Amygdala (tissue), 56 donors: Measurements from ENCODE around the gene MAGEA11.
"Not testable (repeated sequence)": the region's sequence is repeated elsewhere in the genome, so short reads cannot be mapped to it uniquely, and the experiment has no call there.

Experiments
- DNase-seq, 56 donors: peaks; one replicate each; lab custom pipeline; 2025; lab: John Stamatoyannopoulos, UW

Gene MAGEA11, protein sequence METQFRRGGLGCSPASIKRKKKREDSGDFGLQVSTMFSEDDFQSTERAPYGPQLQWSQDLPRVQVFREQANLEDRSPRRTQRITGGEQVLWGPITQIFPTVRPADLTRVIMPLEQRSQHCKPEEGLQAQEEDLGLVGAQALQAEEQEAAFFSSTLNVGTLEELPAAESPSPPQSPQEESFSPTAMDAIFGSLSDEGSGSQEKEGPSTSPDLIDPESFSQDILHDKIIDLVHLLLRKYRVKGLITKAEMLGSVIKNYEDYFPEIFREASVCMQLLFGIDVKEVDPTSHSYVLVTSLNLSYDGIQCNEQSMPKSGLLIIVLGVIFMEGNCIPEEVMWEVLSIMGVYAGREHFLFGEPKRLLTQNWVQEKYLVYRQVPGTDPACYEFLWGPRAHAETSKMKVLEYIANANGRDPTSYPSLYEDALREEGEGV

DNA sequence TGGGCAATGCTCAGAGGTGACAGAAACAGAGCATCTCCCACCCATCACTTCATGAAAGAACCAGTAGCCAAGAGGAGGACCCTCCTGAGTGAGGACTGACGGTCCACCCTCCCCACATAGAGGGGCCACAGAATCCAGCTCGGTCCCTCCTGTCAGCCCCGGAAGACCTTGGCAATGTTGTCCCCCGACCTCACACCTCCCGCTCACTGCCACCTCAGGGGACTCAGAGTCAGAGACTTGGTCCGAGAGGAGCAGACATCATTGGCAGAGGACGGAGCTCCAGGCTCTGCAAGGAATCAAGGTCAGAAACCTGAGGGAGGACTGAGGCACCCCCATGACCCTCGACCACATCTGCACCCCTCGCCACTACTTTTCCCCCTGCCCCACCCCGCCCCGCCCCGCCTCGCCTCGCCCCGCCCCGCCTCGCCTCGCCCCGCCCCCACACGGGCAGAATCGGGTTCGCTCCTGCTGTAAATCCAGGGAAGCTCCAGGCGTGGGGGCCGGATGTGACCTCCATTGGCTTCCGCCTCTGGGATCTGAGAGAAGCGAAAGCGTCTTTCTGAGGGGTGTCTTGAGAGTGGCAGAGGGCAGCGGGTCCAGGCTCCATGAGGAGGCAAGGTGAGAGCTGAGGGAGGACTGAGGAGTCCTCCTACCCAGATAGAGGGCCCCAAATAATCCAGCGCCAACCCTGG lies at the start of gene MAGEA11:
MAGEA11 (plus strand) TSS at position 516 of the 692 bp plus-strand sequence. CDS start 1,100 bp downstream, outside the sequence.
- DNase-seq, result no peak

- DNase-seq, result not testable (repeated sequence)
Observed at GRCh38 chrX:149675088-149675487, 36.8 kb upstream of the MAGEA11 start.

DNA sequence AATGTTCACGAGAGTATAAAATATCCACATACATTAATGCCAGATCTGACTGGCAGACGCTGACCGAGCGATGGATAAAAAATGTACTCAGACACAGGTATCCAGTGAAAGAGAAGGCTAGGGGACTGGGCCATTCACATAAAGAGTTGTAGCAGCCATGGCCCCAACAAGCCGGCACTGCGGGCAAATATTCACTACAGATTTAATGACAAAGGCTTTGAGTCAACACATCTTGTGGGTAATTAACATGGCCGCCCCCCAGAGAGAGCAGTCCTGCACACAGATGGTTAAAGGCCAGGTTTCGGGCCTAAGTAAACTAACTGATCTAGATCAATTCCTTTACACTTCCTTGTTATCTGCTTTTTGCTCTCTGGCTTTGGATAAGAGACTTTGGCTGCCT lies 36.3 kb upstream of the MAGEA11 start:
- DNase-seq, result not testable (repeated sequence)

GRCh38 chrX:149679164-149679678 lies 32.6 kb upstream of the MAGEA11 start:
- not testable (repeated sequence) for DNase-seq

- DNase-seq, result no peak
Observed at GRCh38 chrX:149681182-149681581, 30.7 kb upstream of the MAGEA11 start.

GRCh38 chrX:149682031-149682430 lies 29.8 kb upstream of the MAGEA11 start:
- no peak for DNase-seq

DNA sequence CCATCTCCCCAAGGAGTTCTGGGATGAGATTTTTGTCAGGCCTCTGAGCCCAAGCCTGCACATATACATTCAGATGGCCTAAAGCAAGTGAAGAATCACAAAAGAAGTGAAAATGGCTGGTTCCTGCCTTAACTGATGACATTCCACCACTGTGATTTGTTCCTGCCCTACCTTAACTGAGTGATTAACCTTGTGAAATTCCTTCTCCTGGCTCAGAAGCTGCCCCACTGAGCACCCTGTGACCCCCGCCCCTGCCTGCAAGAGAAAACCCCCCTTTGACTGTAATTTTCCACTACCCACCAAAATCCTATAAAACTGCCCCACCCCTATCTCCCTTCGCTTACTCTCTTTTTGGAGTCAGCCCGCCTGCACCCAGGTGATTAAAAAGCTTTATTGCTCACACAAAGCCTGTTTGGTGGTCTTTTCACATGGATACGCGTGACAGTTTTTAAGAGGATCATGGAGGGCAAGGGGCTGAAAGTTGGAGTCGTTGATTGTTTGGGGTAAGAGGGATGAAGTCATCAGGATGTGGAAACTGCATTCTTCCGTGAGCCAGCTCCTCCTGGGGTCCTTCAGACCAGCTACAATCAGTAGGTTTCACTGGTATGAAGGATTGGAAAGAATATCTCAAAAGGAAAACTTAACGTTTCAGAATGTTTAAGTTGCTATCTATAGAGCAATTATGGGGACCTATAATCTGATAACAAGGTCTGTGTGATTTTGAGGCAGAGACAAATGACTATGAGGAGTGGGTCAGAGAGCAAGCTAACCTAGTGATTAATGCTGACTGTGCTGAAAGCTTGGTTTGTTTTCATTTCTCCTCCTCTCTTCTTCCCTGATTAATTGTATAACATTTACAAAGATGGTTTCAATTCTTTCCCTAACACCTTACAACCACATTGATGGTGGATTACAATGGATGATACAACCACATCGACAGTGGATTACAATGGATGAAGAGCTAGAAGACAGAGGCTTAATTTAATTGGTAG lies 28.6 kb upstream of the MAGEA11 start:
- no peak for DNase-seq

- DNase-seq, result no peak
Observed at GRCh38 chrX:149683966-149684730, 27.7 kb upstream of the MAGEA11 start.

DNA sequence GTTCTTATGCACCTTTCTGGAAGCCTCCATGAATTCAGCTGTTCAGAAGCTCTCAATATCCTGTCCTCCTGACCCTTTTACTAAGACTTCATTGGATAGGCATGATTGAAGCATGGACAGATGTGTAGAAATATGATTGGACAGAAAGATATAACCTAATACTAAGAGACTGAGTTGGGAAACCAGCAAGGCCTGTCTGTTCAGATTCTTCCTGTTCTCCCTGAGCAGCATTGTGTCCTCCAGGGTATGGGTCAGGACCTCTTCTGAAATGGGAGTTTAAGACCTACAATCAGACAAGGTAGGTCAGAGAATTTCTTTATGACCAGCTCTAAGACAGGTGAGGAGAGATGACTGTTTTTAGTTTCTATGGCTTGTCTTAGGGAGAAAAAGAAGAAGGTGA lies 23.9 kb upstream of the MAGEA11 start:
- DNase-seq, result no peak

GRCh38 chrX:149688552-149688951 lies 23.3 kb upstream of the MAGEA11 start:
- no peak for DNase-seq

GRCh38 chrX:149691794-149692193 lies 20.1 kb upstream of the MAGEA11 start:
- no peak for DNase-seq

DNA sequence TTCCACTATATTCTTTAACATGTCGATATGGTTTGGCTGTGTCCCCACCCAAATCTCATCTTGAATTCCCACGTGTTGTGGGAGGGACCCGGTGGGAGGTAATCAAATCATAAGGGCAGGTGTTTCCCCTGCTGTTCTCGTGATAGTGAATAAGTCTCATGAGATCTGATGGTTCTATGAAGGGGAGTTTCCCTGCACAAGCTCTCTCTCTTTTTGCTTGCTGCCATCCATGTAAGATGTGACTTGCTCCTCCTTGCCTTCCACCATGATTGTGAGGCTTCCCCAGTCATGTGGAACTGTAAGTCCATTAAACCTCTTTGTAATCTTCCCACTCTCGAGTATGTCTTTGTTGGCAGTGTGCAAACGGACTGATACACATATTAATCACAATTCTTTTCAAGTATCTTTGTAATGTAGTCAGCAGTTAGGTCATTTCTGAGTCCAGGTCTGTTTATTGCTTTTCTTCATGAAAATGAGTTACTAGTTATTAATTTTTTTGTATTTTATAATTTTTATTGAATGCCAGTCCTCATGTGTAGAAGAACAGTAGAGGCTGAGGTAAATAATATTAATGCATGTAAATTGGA lies 19.1 kb upstream of the MAGEA11 start:
- not testable (repeated sequence) for DNase-seq

DNA sequence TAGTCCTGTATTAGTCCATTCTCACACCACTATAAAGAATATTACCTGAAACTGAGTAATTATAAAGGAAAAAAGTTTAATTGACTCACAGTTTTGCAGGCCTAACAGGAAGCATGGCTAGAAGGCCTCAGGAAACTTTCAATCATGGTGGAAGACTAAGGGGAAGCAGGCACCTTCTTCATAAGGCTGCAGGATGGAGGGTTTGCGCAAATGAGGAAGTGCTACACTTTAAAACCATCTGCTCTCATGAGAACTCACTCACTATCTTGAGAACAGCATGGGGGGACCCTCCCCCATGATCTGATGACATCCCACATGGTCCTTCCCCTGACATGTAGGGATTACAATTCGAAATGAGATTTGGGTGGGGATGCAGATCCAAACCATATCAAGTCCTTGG lies 12.1 kb upstream of the MAGEA11 start:
- DNase-seq, result no peak

- no peak for DNase-seq
Observed at GRCh38 chrX:149704664-149705063, 7.2 kb upstream of the MAGEA11 start.

- DNase-seq, result no peak
Observed at GRCh38 chrX:149707147-149707901, 4.5 kb upstream of the MAGEA11 start.

DNA sequence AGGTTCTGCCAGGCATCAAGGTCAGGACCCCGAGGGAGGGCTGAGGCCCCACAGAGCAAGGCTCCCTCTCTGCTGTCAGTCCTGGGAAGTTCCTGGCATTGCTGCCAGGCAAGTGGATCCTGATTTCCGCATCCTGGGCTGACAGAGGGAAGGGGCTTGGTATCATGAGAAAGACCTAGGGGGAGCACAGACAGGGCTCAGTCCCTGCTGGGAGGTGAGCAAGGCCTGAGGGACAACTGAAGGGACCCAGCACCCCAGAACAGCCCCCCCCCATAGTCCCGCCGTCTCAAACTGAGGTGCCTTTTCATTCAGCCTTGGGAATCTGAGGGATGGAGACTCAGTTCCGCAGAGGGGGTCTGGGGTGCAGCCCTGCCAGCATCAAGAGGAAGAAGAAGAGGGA lies 971 bp downstream of the MAGEA11 start:
- no peak for DNase-seq

GRCh38 chrX:149713279-149714050 lies 1.6 kb downstream of the MAGEA11 start:
- DNase-seq, result no peak

GRCh38 chrX:149715468-149715867 lies 3.6 kb downstream of the MAGEA11 start:
- no peak for DNase-seq
